ENCODE results near the gene CENPS. TPM values are rescaled to one million over a fixed set of nuclear protein-coding genes. Genes with fewer than 3 reads are reported as not detected.
"Not testable (repeated sequence)": the region's sequence is repeated elsewhere in the genome, so short reads cannot be mapped to it uniquely, and the experiment has no call there.

Gene CENPS
- total and polyA plus RNA-seq, 9 of the 15 experiments (the other 6 are each of a cell fraction or from before 2014, with no cell fraction given) = 10.2 to 36.0 (median 26.0) TPM

GRCh38 chr1:10474309-10474612 is 44.0 kb downstream of the CENPS start:
- peaks cover 64% of the 10 kb centered on the region for H3K79me2 ChIP-seq (ENCODE audit: control insufficient read depth, insufficient read depth, low read length)
- intact Hi-C loops (cut with micrococcal nuclease) = loop anchor here (2.0 to 5.0 kb wide), 2 partner anchors 21 to 97 kb away; no protein-coding TSS in a partner anchor
- H2AFZ ChIP-seq (ENCODE audit: low read depth, low read length) = peak overlapping the region; percentile 84
- H3K27ac ChIP-seq (ENCODE audit: extremely low read depth, low read depth, low read length) = peak overlapping the region; percentile 90
- in situ Hi-C loops (cut with MboI); POLR2A ChIA-PET; H3K9me3 ChIP-seq (replicated peaks; ENCODE audit: control insufficient read depth, insufficient read depth, low read depth, low read length); DNase-seq (ENCODE audit: extremely low read depth in 1 of 4, low spot score in 3 of 4); H3K27me3 ChIP-seq (ENCODE audit: control insufficient read depth in 2 of 2, insufficient read depth in 2 of 2, low read length in 2 of 2); H3K9me1 ChIP-seq (ENCODE audit: control insufficient read depth, insufficient read depth, low read length); ATAC-seq; CTCF ChIA-PET (ENCODE audit: low intra/inter-chr PET ratio); H4K20me1 ChIP-seq (replicated peaks; ENCODE audit: control insufficient read depth, insufficient read depth, low read length); FAIRE-seq; BruUV-seq (replicated peaks); TF ChIP-seq JUN (IDR thresholded peaks at IDR 0.05; ENCODE audit: borderline replicate concordance, low read depth, low read length): not testable (repeated sequence)
- peak overlapping the region; percentile 2 to 82; a peak in 2 of 4 replicates for H3K9ac ChIP-seq (ENCODE audit: insufficient read depth in 1 of 2, low read depth in 2 of 2, low read length in 2 of 2)
- H3K4me1 ChIP-seq (replicated peaks in 1 of 2; ENCODE audit: control insufficient read depth in 2 of 2, insufficient read depth in 2 of 2, low read length in 2 of 2) = peaks cover 24 to 31% of the 10 kb centered on the region in 2 experiments; a peak in 4 of 5 replicates
- H3K36me3 ChIP-seq (ENCODE audit: control insufficient read depth, insufficient read depth, low read length) = peaks cover 32% of the 10 kb centered on the region
- H3K4me2 ChIP-seq (ENCODE audit: insufficient read depth, low read length) = peak overlapping the region; percentile 84
- H3K4me3 ChIP-seq = peak overlapping the region; percentile 72
- WGBS (ENCODE audit: insufficient coverage, low coverage, missing lambda C conversion rate) = 60% methylated on average over 10 of the region's 10 CpGs
- peak; percentile 26; the same call in 1 of the 2 replicates for TF ChIP-seq ZNF175 (CRISPR knock-in tag; IDR thresholded peaks at IDR 0.05; ENCODE audit: low read depth)
- TF ChIP-seq JUN (CRISPR knock-in tag; IDR thresholded peaks at IDR 0.05; ENCODE audit: borderline replicate concordance) = 0 out of 2 replicates have a peak, but pooled peaks have one; percentile 56
- TF ChIP-seq ZFX (CRISPR knock-in tag; IDR thresholded peaks at IDR 0.05) = peak; percentile 68
- TF ChIP-seq THRAP3 (IDR thresholded peaks at IDR 0.05; ENCODE audit: borderline replicate concordance) = peak; percentile 90; the same call in 1 of the 2 replicates
- 0 out of 2 replicates have a peak, but pooled peaks have one; percentile 0 for TF ChIP-seq NFE2 (IDR thresholded peaks at IDR 0.05; ENCODE audit: low read depth)
- TF ChIP-seq ZNF311 (CRISPR knock-in tag; IDR thresholded peaks at IDR 0.05) = 0 out of 2 replicates have a peak, but pooled peaks have one; percentile 46
- 0 out of 2 replicates have a peak, but pooled peaks have one; percentile 53 for TF ChIP-seq TCF15 (CRISPR knock-in tag; IDR thresholded peaks at IDR 0.05)
- 0 out of 2 replicates have a peak, but pooled peaks have one; percentile 30 for TF ChIP-seq ZNF445 (CRISPR knock-in tag; IDR thresholded peaks at IDR 0.05; ENCODE audit: low read depth)
- 0 out of 2 replicates have a peak, but pooled peaks have one; percentile 19 for TF ChIP-seq ZNF584 (CRISPR knock-in tag; IDR thresholded peaks at IDR 0.05; ENCODE audit: low read depth)
- peak; percentile 53; the same call in 1 of the 2 replicates for TF ChIP-seq MIER1 (IDR thresholded peaks at IDR 0.05; ENCODE audit: low read depth)
- TF ChIP-seq CBX1 (IDR thresholded peaks at IDR 0.05; ENCODE audit: low read depth) = peak; percentile 9; the same call in 1 of the 2 replicates
- TF ChIP-seq TRIM28 (IDR thresholded peaks at IDR 0.05) = 0 out of 2 replicates have a peak, but pooled peaks have one; percentile 76
- TF ChIP-seq, protein P1, sequence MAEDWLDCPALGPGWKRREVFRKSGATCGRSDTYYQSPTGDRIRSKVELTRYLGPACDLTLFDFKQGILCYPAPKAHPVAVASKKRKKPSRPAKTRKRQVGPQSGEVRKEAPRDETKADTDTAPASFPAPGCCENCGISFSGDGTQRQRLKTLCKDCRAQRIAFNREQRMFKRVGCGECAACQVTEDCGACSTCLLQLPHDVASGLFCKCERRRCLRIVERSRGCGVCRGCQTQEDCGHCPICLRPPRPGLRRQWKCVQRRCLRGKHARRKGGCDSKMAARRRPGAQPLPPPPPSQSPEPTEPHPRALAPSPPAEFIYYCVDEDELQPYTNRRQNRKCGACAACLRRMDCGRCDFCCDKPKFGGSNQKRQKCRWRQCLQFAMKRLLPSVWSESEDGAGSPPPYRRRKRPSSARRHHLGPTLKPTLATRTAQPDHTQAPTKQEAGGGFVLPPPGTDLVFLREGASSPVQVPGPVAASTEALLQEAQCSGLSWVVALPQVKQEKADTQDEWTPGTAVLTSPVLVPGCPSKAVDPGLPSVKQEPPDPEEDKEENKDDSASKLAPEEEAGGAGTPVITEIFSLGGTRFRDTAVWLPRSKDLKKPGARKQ (CRISPR knock-in tag; IDR thresholded peaks at IDR 0.05) = peak; percentile 87
- TF ChIP-seq MEF2D (tag; conservative IDR thresholded peaks at IDR 0.05; ENCODE audit: low read depth) = 0 out of 2 replicates have a peak, but pooled peaks have one; percentile 50
- TF ChIP-seq FOXA3 (CRISPR knock-in tag; conservative IDR thresholded peaks at IDR 0.05 in 1 of 2, IDR thresholded peaks at IDR 0.05 in 1 of 2) = peak in 1 of 2 experiments; percentile 34; a peak in 1 of 4 replicates
- TF ChIP-seq, protein P2, sequence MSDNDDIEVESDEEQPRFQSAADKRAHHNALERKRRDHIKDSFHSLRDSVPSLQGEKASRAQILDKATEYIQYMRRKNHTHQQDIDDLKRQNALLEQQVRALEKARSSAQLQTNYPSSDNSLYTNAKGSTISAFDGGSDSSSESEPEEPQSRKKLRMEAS (CRISPR knock-in tag; IDR thresholded peaks at IDR 0.05) = 0 out of 2 replicates have a peak, but pooled peaks have one; percentile 8

Data from K562 (cell line).